ENCODE data around the gene MDH1.

DNA sequence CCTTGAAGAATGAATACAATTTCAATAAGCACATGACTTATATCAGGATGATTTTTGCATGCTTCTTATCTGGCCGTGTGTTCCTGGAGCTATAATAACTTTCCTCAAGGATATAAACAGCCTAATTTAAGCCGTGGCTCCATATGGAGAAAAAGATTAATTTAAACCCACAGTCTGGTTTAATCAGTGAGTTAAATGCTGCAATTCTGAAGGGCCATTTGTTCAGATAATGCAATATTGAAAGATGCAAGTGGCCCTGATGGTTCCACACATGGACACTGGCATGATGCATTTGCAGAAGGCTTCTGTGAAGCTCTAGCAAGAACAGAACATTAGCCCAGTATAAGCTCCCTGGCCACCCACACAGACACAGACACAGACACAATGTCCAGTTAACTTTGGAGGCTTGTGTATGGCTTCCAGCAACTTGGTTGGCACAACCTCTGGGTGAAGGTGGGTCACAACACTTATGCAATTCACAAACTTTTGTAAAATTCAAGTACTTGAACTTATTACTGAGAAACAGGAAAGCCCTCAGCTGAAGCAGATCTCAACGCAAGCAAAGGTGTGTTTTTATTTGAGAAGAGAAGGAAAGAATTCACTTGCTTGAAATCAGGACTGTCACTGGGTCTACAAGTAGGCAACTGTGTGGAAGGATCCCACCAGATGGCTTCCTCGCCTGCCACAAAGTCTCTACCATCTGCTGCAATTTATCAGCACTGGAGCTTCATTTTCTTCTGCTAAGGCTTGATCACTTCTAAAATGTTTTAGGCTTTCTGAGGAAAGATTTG lies 63.3 kb downstream of the MDH1 start:
- TF ChIP-seq, protein P1, sequence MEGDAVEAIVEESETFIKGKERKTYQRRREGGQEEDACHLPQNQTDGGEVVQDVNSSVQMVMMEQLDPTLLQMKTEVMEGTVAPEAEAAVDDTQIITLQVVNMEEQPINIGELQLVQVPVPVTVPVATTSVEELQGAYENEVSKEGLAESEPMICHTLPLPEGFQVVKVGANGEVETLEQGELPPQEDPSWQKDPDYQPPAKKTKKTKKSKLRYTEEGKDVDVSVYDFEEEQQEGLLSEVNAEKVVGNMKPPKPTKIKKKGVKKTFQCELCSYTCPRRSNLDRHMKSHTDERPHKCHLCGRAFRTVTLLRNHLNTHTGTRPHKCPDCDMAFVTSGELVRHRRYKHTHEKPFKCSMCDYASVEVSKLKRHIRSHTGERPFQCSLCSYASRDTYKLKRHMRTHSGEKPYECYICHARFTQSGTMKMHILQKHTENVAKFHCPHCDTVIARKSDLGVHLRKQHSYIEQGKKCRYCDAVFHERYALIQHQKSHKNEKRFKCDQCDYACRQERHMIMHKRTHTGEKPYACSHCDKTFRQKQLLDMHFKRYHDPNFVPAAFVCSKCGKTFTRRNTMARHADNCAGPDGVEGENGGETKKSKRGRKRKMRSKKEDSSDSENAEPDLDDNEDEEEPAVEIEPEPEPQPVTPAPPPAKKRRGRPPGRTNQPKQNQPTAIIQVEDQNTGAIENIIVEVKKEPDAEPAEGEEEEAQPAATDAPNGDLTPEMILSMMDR (IDR thresholded peaks at IDR 0.05; ENCODE audit: low read depth, low read length) = no peak
- no peak for TF ChIP-seq EZH2phosphoT487 (IDR thresholded peaks at IDR 0.05; ENCODE audit: low read depth)
